Right lung (tissue), 5 donors: Measurements from ENCODE around the gene DDR2. TPM values are rescaled to one million over a fixed set of nuclear protein-coding genes. Genes with fewer than 3 reads are reported as not detected.

Experiments
- DNase-seq, 2 donors: peaks; one replicate each; pipeline ENCODE4 v3.0.0-alpha.2; 2013
- polyA plus RNA-seq, 5 donors: library from polyadenylated mRNA; unstranded; fragments of 120-200 nt; gene quantifications; one replicate each; pipeline versions ENCODE4 v1.2.1 to v1.2.3, GENCODE V29; 2013; ENCODE audit warnings: inconsistent platforms in 1 of 5, low replicate concordance in 1 of 5; ENCODE audit not compliant: insufficient read length in 5 of 5, insufficient read depth in 1 of 5

The DDR2 gene
- polyA plus RNA-seq, 5 donors = 20.4 to 50.4 (median 45.5) TPM

DNA sequence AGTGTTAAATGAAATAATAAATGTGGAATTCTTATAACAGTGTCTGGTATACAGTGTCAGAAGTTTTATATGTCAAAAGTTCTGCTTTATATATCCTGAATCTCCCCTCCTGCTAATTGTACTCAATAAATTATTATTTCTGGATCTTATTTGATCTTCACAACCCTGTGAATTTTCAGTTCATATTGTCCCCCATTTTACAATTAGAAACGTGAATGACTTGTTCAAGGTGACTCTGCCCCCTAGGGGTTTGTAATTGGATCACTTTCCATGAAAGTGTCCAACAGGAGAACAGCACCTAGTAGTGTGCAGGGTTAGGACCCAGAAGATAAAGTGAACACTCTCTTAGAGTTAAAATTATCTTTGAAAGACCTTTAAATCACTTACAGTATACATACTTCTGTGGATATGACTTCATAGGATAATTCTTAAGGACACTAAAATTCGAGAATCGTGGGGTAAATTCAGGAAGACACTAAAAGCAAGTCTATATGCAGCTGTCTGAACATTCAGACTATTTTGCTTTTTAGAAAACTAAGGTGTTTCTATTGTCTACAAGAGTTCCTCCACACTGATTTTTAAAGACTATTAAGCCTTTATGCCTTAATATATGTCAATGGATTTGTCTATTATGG, 4.5 kb upstream of the DDR2 start:
- no peak for DNase-seq

DNA sequence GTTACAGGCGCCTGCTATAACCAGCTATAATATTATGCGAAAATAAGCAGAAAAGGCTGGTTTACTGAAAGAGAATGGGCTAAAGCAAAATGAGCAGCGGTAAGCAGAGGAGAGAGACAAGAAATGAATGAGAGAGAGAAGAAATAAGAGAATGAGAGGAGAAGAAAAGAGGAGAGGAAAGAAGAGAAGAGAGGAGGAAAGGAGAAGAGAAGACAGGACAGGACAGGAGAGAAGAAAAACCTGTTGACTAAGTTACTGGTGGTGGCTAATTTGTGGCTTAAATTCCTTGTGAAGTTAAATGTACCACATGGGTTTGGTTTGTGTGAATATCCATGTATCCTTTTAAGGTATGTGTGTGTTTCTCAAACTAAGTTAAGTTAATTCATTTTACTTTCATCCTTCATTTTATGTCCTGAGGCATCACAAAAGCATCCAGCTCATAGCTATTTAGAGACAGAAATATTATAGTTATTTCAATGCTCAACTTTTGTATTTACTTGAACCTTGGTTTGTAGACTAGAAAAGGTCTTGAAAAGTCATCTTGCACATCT, 3.1 kb upstream of the DDR2 start:
- no peak for DNase-seq

- DNase-seq = no peak
Measured at GRCh38 chr1:162629651-162630050, 2.6 kb upstream of the DDR2 start.

DNA sequence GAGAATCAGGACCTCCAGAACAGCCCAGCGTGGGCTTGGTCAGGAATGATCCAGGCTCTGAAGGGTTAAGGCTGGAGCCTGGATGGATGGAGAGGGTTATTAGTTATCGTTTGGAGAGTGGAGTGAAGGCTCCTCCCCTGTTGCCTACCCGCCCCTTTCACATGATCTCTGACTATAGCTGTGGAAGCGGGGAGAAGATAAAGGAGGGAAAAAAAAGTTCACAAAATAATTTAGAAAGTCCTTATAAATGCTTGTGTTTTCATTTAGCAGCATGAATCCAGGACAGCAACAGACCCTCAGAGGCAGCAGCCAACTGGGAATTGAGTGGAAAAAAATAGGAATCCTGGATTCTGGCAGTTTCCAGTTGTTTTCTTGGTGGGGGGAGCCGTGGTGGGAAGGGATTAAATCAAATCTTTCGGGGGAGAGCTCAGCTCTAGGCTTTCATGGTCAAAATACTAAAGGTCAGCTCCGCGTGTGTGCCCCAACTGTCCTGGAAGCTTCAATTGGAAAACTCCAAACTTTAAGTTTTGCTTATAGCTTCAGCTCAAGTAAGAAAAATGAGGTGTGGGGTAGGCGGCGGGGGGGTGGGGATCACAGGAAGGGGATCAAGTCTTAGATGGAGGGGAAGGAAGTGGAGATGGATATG, 595 bp upstream of the DDR2 start:
- peak; percentile 59 to 74 for DNase-seq

DNA sequence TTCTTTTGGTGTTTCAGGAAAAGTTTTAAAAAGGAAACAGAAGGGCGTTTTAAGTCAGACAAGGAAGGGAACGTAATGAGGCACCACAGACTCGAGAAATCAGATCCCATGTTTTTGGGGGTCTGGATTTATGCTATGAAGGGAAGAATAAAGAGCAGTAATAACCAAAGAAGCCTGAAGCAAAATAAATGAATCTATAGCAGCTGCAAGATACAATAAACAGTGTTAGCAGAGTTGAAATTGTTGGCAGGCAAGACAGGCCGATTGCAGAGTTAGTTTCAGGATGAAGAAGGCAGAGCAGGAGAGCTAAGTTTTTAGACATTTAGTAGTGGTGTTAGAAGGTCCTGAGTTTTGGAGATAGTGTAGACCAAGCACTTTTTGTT, 425 bp downstream of the DDR2 start:
- DNase-seq = peak in 1 of 2 donors; percentile 66

GRCh38 chr1:162633081-162633762, 958 bp downstream of the DDR2 start:
- DNase-seq = no peak

DNA sequence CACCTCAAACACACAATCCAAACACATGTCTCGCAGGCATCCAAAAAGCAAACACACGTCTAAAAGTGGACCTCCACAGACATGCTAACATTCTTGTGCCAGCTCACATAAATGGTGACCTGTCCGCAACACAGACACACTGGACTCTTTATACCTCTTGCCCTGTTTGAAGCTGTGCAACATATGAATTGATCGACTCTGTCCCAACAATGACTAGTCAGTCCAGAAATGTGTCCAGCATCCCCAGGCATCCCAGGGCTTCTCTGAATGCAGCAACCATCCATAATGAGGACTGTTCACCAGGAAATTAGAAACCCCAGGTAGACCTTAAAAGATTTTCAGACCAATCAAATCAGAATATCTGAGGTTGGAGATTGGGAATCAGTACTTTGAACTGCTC, 3.2 kb downstream of the DDR2 start:
- DNase-seq = no peak

DNA sequence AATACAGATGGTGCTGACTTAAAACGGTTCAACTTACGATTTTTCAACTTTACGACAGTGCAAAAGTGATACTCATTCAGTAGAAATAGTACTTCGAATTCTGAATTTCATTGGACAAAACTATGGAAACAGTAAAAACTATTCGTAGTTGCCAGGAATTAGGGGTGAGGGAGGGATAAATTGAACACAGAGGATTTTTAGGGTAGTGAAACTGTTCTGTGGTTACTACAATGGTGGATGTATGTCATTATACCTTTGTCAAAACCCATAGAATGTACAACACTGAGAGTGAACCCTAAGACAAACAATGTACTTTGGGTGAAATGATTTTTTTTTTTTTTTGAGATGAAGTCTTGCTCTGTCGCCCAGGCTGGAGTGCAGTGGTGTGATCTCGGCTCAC, 7.5 kb downstream of the DDR2 start:
- DNase-seq = no peak

- DNase-seq = no peak
Measured at GRCh38 chr1:162641114-162641513, 8.8 kb downstream of the DDR2 start.

DNA sequence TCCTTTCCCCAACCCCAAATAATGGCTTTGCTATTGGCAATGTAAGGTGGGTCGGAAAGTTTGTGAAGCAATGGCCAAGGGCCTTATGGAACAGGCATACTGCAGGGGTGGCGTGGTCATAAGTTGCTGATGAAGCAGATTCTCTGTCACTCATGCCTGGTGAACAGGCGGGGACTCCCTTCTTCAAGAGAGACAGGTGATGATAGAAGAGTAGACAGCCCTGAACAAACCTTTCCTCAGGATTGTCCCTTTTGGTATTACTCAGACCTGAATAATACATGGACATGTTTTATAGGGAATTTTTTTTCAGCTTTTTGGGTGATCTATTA, 12.7 kb downstream of the DDR2 start:
- no peak for DNase-seq

DNA sequence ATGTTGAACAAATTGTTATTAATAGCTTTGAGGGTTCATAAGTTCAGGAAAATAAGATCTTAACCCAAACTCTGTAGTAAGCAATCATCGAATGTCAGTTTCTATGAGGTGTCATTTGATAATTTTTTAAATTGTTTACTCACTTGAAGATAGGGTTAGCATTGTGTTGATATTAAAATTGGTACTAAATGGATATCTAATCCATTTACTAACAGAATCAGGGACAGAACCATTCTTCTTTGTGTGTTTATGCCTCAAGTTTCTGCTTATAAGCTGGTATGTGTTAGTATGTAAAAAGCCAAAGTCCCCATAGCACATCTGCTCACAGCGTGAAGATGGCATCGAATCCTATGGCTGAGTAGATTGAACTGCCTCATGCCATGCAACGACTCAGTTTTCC, 13.4 kb downstream of the DDR2 start:
- DNase-seq = no peak

- no peak for DNase-seq
Measured at GRCh38 chr1:162649583-162649982, 17.3 kb downstream of the DDR2 start.

DNA sequence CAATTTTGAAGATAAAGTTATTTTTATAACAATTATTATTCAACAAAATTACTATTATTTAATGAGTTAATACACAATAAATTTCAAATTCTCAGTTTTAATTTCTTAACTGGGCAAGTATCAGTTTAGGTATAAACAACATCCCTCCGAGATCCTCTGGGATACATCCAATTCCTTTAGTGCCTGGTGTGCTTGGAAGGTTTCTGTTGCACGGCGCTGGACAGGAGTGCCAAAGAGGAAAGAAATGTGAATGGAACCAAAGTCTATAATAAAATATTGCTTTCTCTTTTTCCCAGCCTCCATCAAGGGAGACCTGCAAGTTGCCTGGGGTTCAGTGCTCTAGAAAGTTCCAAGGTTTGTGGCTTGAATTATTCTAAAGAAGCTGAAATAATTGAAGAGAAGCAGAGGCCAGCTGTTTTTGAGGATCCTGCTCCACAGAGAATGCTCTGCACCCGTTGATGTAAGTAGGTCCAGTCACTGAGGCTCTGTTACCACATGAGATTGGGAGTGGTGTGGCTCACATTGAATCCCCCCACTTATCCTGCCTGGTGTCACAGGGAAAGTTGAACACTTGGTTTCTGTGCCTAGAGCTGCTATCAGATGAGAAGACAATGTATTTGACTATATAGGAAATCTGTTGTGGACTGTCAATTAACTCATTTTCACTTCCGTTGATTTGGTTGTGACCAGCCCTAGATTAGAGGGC, 22.8 kb downstream of the DDR2 start:
- no peak for DNase-seq

- no peak for DNase-seq
Measured at GRCh38 chr1:162656266-162656665, 24.0 kb downstream of the DDR2 start.

- DNase-seq = no peak
Measured at GRCh38 chr1:162660574-162660973, 28.3 kb downstream of the DDR2 start.

GRCh38 chr1:162661336-162661735, 29.1 kb downstream of the DDR2 start:
- no peak for DNase-seq

DNA sequence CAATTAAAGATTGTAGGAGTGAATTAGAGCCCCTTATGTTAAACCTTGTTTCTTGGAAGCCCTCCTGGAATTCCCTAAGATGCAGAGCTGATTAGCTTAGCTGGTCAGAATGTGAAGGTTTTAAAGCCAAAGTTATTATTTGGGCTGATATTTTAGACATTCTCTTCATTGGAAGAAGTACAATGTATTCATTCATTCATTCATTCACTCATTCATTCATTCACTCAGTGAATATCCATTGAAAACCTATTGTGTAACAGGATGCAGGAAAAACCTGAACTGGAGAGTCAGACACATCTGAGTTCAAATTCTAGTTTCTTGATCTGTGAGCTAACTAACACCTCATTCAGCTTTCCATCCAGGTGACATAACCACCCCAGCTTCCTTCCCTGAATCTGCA, 29.7 kb downstream of the DDR2 start:
- DNase-seq = no peak

- DNase-seq = no peak
Measured at GRCh38 chr1:162663086-162663485, 30.8 kb downstream of the DDR2 start.

GRCh38 chr1:162663589-162664106, 31.4 kb downstream of the DDR2 start:
- no peak for DNase-seq

GRCh38 chr1:162666006-162666645, 33.9 kb downstream of the DDR2 start:
- DNase-seq = no peak

DNA sequence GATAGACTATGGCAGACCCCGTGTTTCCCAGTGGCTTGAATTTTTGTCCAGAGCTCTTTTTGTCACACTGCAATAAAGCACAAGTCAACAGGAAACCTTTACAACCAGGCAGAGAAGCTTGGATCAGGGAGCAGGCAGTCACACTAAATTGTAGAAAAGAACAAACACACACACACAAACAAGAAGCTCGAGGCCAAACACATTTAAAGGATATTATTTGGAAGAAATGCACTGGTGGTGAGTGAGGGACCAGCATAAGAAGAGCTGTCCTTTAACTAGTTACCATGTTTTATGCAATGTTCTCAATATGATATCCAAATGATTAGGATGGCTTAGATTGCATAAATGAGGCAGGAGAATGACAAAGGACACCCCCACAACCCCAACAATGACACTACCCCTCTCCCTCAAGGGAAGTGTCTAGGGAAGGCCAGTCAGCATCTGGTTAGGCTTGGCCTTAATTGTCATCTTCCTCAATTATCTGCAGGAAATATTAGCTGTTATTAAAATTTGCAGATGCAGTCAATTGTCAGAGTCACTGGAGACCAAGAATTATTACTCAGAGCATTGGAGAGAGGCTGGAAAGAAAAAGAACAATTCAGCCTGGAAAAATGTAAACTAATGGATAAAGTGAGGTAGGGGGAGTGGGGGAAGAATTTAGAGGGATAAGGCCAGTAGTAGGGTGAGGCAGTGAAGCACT, 35.3 kb downstream of the DDR2 start:
- peak in 1 of 2 donors; percentile 22 for DNase-seq
